ENCODE measurements around the gene PSME3IP1. TPM values are rescaled to one million over a fixed set of nuclear protein-coding genes. Genes with fewer than 3 reads are reported as not detected.

PSME3IP1 gene
- total and polyA plus RNA-seq, 12 donors: 49.6 to 66.8 (median 61.4) TPM

DNA sequence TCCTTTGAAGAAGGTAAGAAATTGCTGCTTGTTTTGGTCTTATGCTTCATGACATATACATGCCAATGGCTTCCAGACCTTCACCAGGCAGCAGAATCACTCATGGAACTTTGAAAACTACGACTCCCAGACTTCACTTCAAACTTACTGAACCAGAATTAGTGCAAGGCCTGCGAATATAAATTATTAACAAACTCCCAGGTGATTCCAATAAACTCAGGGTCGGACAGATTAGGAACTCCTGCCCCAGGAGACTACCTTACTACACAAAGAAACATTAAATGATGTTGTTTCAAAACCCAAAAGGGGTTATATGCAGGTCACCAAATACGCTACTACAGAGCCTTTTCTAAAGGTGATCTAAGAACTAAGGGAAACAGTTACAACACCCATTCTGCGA, 20.4 kb downstream of the PSME3IP1 start:
- 92% methylated on average over 5 of the region's 5 CpGs for WGBS, 2 donors
- no peak for ATAC-seq
- no peak for DNase-seq
- Histone ChIP-seq H3K36me3 (peaks cover 0 to 94% (median 31%) of the 10 kb centered on the region in 9 donors), H3K4me1 (peaks cover 0 to 34% (median 20%) of the 10 kb centered on the region in 9 donors), H3K27me3 (no peaks in the 10 kb centered on the region), H3K9me3 (no peaks in the 10 kb centered on the region), H3K27ac (peak overlapping the region in 1 of 10 donors; percentile 66), H3K4me3 (no peak overlapping the region)
- intact Hi-C loops (cut with DNase I): loop anchor here in 5 of 10 donors (5.0 to 10.0 kb wide), 5 partner anchors 78 to 301 kb away; partner anchors contain the start of gene SLC12A3 (in 2 of the 5)
- TF ChIP-seq, protein P1, sequence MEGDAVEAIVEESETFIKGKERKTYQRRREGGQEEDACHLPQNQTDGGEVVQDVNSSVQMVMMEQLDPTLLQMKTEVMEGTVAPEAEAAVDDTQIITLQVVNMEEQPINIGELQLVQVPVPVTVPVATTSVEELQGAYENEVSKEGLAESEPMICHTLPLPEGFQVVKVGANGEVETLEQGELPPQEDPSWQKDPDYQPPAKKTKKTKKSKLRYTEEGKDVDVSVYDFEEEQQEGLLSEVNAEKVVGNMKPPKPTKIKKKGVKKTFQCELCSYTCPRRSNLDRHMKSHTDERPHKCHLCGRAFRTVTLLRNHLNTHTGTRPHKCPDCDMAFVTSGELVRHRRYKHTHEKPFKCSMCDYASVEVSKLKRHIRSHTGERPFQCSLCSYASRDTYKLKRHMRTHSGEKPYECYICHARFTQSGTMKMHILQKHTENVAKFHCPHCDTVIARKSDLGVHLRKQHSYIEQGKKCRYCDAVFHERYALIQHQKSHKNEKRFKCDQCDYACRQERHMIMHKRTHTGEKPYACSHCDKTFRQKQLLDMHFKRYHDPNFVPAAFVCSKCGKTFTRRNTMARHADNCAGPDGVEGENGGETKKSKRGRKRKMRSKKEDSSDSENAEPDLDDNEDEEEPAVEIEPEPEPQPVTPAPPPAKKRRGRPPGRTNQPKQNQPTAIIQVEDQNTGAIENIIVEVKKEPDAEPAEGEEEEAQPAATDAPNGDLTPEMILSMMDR (IDR thresholded peaks at IDR 0.05): no peak

DNA sequence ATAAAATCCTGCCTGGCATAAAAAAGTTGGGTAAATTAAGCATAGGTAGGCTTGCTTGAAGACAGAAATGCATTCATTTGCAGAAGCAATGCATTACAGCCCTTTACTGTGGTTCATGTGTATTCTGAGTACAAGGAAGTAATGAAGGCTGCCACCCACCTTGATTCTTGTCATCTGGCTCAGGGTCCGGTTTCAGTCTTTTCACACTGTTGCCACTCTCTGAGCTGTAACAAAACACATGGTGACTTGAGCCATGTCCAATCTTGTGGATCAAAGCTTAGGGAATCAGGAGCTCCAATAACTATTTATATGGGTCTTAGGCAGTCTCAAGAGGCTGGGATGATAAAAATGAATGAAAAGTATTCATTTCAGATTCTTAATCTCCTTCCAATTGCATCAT, 22.0 kb downstream of the PSME3IP1 start:
- H3K36me3 ChIP-seq: peaks cover 0 to 94% (median 18%) of the 10 kb centered on the region in 9 donors
- no peak overlapping the region for H3K27ac ChIP-seq
- H3K27me3 ChIP-seq: no peaks in the 10 kb centered on the region
- H3K4me3 ChIP-seq: no peak overlapping the region
- intact Hi-C loops (cut with DNase I): loop anchor here in 2 of 10 donors (10.0 kb wide), 2 partner anchors 289 to 299 kb away; partner anchors contain the start of gene SLC12A3 (in 1 of the 2)
- H3K4me1 ChIP-seq: peaks cover 0 to 38% (median 20%) of the 10 kb centered on the region in 9 donors
- H3K9me3 ChIP-seq: no peaks in the 10 kb centered on the region
- 68 to 75% methylated on average over 1 of the region's 1 CpG for WGBS, 2 donors
- TF ChIP-seq, protein P1 (IDR thresholded peaks at IDR 0.05): no peak
- ATAC-seq (no peak), DNase-seq (no peak)

DNA sequence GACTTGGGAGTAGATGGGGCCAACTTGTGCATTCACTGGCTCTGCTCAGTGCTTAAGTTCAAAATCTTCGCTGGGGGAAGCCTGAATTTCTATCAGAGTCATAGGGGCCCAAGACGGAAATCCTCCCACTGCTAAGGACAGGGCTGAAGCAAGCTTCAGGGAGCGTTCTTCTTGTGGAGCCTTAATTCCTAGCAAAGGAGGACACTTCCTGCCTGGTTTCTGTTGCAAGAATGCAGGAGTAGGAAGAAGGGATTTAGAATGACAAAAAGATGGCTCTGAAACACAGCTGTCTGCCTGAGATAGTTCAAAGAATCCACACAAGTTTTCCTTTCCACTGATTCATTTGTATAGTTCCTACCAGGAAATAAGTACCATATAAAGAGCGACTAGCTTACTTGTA, 26.4 kb downstream of the PSME3IP1 start:
- H3K27me3 ChIP-seq: no peaks in the 10 kb centered on the region
- intact Hi-C loops (cut with DNase I): loop anchor here in 1 of 10 donors (10.0 kb wide), 2 partner anchors 55 to 295 kb away; partner anchors contain the start of gene SLC12A3
- TF ChIP-seq, protein P1 (IDR thresholded peaks at IDR 0.05): no peak
- peaks cover 0 to 15% (median 4%) of the 10 kb centered on the region in 9 donors for H3K4me1 ChIP-seq
- ATAC-seq: peak in 1 of 8 donors; percentile 47
- H3K36me3 ChIP-seq: peaks cover 0 to 100% (median 22%) of the 10 kb centered on the region in 9 donors
- peak overlapping the region in 2 of 10 donors; percentile 17 to 28 for H3K27ac ChIP-seq
- no peaks in the 10 kb centered on the region for H3K9me3 ChIP-seq
- 64 to 74% methylated on average over 4 of the region's 4 CpGs for WGBS, 2 donors
- DNase-seq: no peak
- H3K4me3 ChIP-seq: no peak overlapping the region

DNA sequence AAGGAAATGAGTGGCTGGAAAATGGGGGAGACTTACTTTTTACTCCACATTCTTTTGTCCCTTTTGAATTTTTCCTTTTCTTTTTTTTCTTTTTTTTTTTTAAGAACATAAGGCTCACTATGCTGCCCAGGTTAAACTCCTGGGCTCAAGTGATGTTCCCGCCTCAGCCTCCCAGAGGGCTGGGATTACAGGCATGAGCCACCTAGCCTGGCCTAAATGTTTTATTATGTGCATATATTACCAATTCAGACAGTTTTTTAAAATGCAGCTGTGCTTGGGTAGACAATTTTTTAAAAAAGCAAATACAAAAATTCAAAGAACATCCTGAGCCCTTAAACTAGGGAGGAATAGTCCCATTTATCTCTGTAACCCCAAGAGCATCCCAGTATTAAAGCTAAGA, 28.3 kb downstream of the PSME3IP1 start:
- H3K4me1 ChIP-seq: peaks cover 0 to 15% (median 4%) of the 10 kb centered on the region in 9 donors
- H3K4me3 ChIP-seq: no peak overlapping the region
- WGBS, 2 donors: 96 to 98% methylated on average over 1 of the region's 1 CpG
- H3K27me3 ChIP-seq: no peaks in the 10 kb centered on the region
- no peak for DNase-seq
- no peak overlapping the region for H3K27ac ChIP-seq
- H3K36me3 ChIP-seq: peaks cover 0 to 100% (median 28%) of the 10 kb centered on the region in 9 donors
- intact Hi-C loops (cut with DNase I): loop anchor here in 1 of 10 donors (10.0 kb wide), 2 partner anchors 53 to 293 kb away; partner anchors contain the start of gene SLC12A3
- ATAC-seq: no peak
- TF ChIP-seq, protein P1 (IDR thresholded peaks at IDR 0.05): no peak
- H3K9me3 ChIP-seq: no peaks in the 10 kb centered on the region
